ENCODE measurements around the gene C11orf68. TPM values are rescaled to one million over a fixed set of nuclear protein-coding genes. Genes with fewer than 3 reads are reported as not detected.

C11orf68 gene
- total RNA-seq, 2 experiments from 2014 or later: 10.7 to 28.1 TPM

- H2AFZ ChIP-seq (ENCODE audit: low read length): no peak overlapping the region
- no peak for DNase-seq (ENCODE audit: low spot score)
- no peaks in the 10 kb centered on the region for H3K9me3 ChIP-seq (ENCODE audit: low read length)
- H3K36me3 ChIP-seq (ENCODE audit: insufficient read depth, low read length): peaks cover 8% of the 10 kb centered on the region; the same call in 1 of the 2 replicates
- no peak overlapping the region for H3K4me2 ChIP-seq (ENCODE audit: low read length)
- no peaks in the 10 kb centered on the region for H3K79me2 ChIP-seq (ENCODE audit: insufficient read depth, low read depth, low read length)
- ChIA-PET CTCF (ENCODE audit: unreplicated experiment) (no interaction called here), POLR2A (interaction anchor here (0.7 kb wide), 1 partner anchor 45 kb away, joined by 3 read pairs; no protein-coding TSS in a partner anchor)
- H3K4me3 ChIP-seq (ENCODE audit: low read depth, low read length, poor library complexity, severe bottlenecking): no peak overlapping the region
- intact Hi-C loops (cut with micrococcal nuclease; ENCODE audit: unreplicated experiment): no loop called here
- H3K9me2 ChIP-seq (ENCODE audit: insufficient read depth, low read length): no peaks in the 10 kb centered on the region
- H3K4me1 ChIP-seq (ENCODE audit: insufficient read depth, low read length, poor library complexity, severe bottlenecking): peaks cover 19% of the 10 kb centered on the region
- TF ChIP-seq EZH2phosphoT487 (IDR thresholded peaks at IDR 0.05; ENCODE audit: borderline replicate concordance, low read depth, low read length) (no peak), CTCF (conservative IDR thresholded peaks at IDR 0.05; ENCODE audit: low read length) (no peak)
- no peaks in the 10 kb centered on the region for H4K20me1 ChIP-seq (ENCODE audit: insufficient read depth, low read length)
- no peak overlapping the region for H3K27ac ChIP-seq (ENCODE audit: low read depth, low read length, poor library complexity, severe bottlenecking)
- BruUV-seq (replicated peaks): no TSS peak
Measured at GRCh38 chr11:65925397-65925796, 6.5 kb upstream of the C11orf68 start.

- H3K9me3 ChIP-seq (ENCODE audit: low read length): no peaks in the 10 kb centered on the region
- H3K4me1 ChIP-seq (ENCODE audit: insufficient read depth, low read length, poor library complexity, severe bottlenecking): peaks cover 17% of the 10 kb centered on the region
- TF ChIP-seq CTCF (conservative IDR thresholded peaks at IDR 0.05; ENCODE audit: low read length): no peak
- TF ChIP-seq EZH2phosphoT487 (IDR thresholded peaks at IDR 0.05; ENCODE audit: borderline replicate concordance, low read depth, low read length): no peak
- H4K20me1 ChIP-seq (ENCODE audit: insufficient read depth, low read length): no peaks in the 10 kb centered on the region
- intact Hi-C loops (cut with micrococcal nuclease; ENCODE audit: unreplicated experiment): no loop called here
- ChIA-PET CTCF (ENCODE audit: unreplicated experiment) (interaction anchor here (1.2 kb wide), 1 partner anchor 32 kb away, joined by 4 read pairs; the partner anchor contains the start of gene CCDC85B), POLR2A (interaction anchor here (0.6 to 1.1 kb wide), 3 partner anchors 28 to 971 kb away, joined by 3 to 7 read pairs (median 3); no protein-coding TSS in a partner anchor)
- peaks cover 7% of the 10 kb centered on the region; the same call in 1 of the 2 replicates for H3K79me2 ChIP-seq (ENCODE audit: insufficient read depth, low read depth, low read length)
- BruUV-seq (replicated peaks): no TSS peak
- DNase-seq (ENCODE audit: low spot score): no peak
- no peak overlapping the region for H3K27ac ChIP-seq (ENCODE audit: low read depth, low read length, poor library complexity, severe bottlenecking)
- H3K4me3 ChIP-seq (ENCODE audit: low read depth, low read length, poor library complexity, severe bottlenecking): no peak overlapping the region
- H3K4me2 ChIP-seq (ENCODE audit: low read length): no peak overlapping the region
- no peak overlapping the region for H2AFZ ChIP-seq (ENCODE audit: low read length)
- H3K9me2 ChIP-seq (ENCODE audit: insufficient read depth, low read length): no peaks in the 10 kb centered on the region
- peaks cover 8% of the 10 kb centered on the region; the same call in 1 of the 2 replicates for H3K36me3 ChIP-seq (ENCODE audit: insufficient read depth, low read length)
Measured at GRCh38 chr11:65922565-65922964, 3.7 kb upstream of the C11orf68 start.

- no peaks in the 10 kb centered on the region for H3K9me2 ChIP-seq (ENCODE audit: insufficient read depth, low read length)
- H3K4me3 ChIP-seq (ENCODE audit: low read depth, low read length, poor library complexity, severe bottlenecking): no peak overlapping the region
- peaks cover 11% of the 10 kb centered on the region; the same call in 1 of the 2 replicates for H3K79me2 ChIP-seq (ENCODE audit: insufficient read depth, low read depth, low read length)
- POLR2A ChIA-PET: no interaction called here
- no peak overlapping the region for H3K27ac ChIP-seq (ENCODE audit: low read depth, low read length, poor library complexity, severe bottlenecking)
- no peak overlapping the region for H3K4me2 ChIP-seq (ENCODE audit: low read length)
- no peak overlapping the region for H2AFZ ChIP-seq (ENCODE audit: low read length)
- H3K4me1 ChIP-seq (ENCODE audit: insufficient read depth, low read length, poor library complexity, severe bottlenecking): peaks cover 22% of the 10 kb centered on the region
- no peaks in the 10 kb centered on the region for H3K9me3 ChIP-seq (ENCODE audit: low read length)
- H3K36me3 ChIP-seq (ENCODE audit: insufficient read depth, low read length): peaks cover 8% of the 10 kb centered on the region; the same call in 1 of the 2 replicates
- no TSS peak for BruUV-seq (replicated peaks)
- DNase-seq (ENCODE audit: low spot score): no peak
- TF ChIP-seq CTCF (conservative IDR thresholded peaks at IDR 0.05; ENCODE audit: low read length) (no peak), EZH2phosphoT487 (IDR thresholded peaks at IDR 0.05; ENCODE audit: borderline replicate concordance, low read depth, low read length) (no peak)
- CTCF ChIA-PET (ENCODE audit: unreplicated experiment): no interaction called here
- H4K20me1 ChIP-seq (ENCODE audit: insufficient read depth, low read length): no peaks in the 10 kb centered on the region
- intact Hi-C loops (cut with micrococcal nuclease; ENCODE audit: unreplicated experiment): no loop called here
Measured at GRCh38 chr11:65921876-65922275, 3.0 kb upstream of the C11orf68 start.
